Cardiac fibroblast (primary cell): ENCODE results near the gene FOXN1.
A peak's percentile ranks its signal among the peaks of the same experiment; 100 is the strongest.

Source experiments
- DNase-seq, 2 donors: peaks; one replicate each; pipeline versions ENCODE4 v3.0.0 to v3.0.0-alpha.2; 2010; ENCODE audit warnings: low read depth in 2 of 2
- H3K4me3 ChIP-seq, 2 donors: replicated peaks in 1 of 2; 1 replicate in 1 of 2; 2 replicates in 1 of 2; pipeline ENCODE4 v1.5.1; 2011; ENCODE audit warnings: low read depth in 2 of 2, low read length in 2 of 2, mild to moderate bottlenecking in 2 of 2, moderate library complexity in 1 of 2
- CTCF ChIP-seq: IDR thresholded peaks from one replicate; pipeline ENCODE4 v1.5.1; 2011; ENCODE audit warnings: low read depth, mild to moderate bottlenecking, low read length, inconsistent platforms

The FOXN1 gene

GRCh38 chr17:28488533-28489276 is 17.4 kb upstream of the FOXN1 start:
- no peak overlapping the region for H3K4me3 ChIP-seq
- TF ChIP-seq CTCF: no peak
- no peak for DNase-seq

- H3K4me3 ChIP-seq: no peak overlapping the region
- DNase-seq: no peak
- no peak for TF ChIP-seq CTCF
Measured at GRCh38 chr17:28491286-28491685, 14.9 kb upstream of the FOXN1 start.

- no peak for DNase-seq
- H3K4me3 ChIP-seq: no peak overlapping the region
- no peak for TF ChIP-seq CTCF
Measured at GRCh38 chr17:28491860-28492259, 14.3 kb upstream of the FOXN1 start.

- no peak overlapping the region for H3K4me3 ChIP-seq
- peak; percentile 8 to 35 for DNase-seq
- no peak for TF ChIP-seq CTCF
Measured at GRCh38 chr17:28492352-28493310, 13.5 kb upstream of the FOXN1 start.

- no peak for TF ChIP-seq CTCF
- DNase-seq: peak; percentile 25 to 72
Measured at GRCh38 chr17:28493460-28493859, 12.7 kb upstream of the FOXN1 start.

GRCh38 chr17:28494445-28495188 is 11.5 kb upstream of the FOXN1 start:
- peak; percentile 94 for TF ChIP-seq CTCF
- DNase-seq: peak; percentile 69 to 71
- no peak overlapping the region for H3K4me3 ChIP-seq

More at GRCh38 chr17:28493460-28493859, 12.7 kb upstream of the FOXN1 start:
- no peak overlapping the region for H3K4me3 ChIP-seq
